ENCODE measurements around the gene C16orf46.
A peak's percentile ranks its signal among the peaks of the same experiment; 100 is the strongest.

The C16orf46 gene

GRCh38 chr16:81073560-81074330, 3.3 kb downstream of the C16orf46 start:
- no peak for DNase-seq

GRCh38 chr16:81071805-81072204, 5.2 kb downstream of the C16orf46 start:
- no peak for DNase-seq

- DNase-seq: no peak
Measured at GRCh38 chr16:81070979-81071378, 6.1 kb downstream of the C16orf46 start.

GRCh38 chr16:81069063-81069462, 8.0 kb downstream of the C16orf46 start:
- DNase-seq: no peak

GRCh38 chr16:81067166-81067565, 9.9 kb downstream of the C16orf46 start:
- no peak for DNase-seq

GRCh38 chr16:81066681-81067080, 10.4 kb downstream of the C16orf46 start:
- no peak for DNase-seq

- no peak for DNase-seq
Measured at GRCh38 chr16:81061871-81062608, 15.0 kb downstream of the C16orf46 start.

GRCh38 chr16:81061307-81061640, 15.8 kb downstream of the C16orf46 start:
- no peak for DNase-seq

- no peak for DNase-seq
Measured at GRCh38 chr16:81060576-81061306, 16.3 kb downstream of the C16orf46 start.

- no peak for DNase-seq
Measured at GRCh38 chr16:81053761-81054160, 23.3 kb downstream of the C16orf46 start.

GRCh38 chr16:81042821-81043220, 34.2 kb downstream of the C16orf46 start:
- no peak for DNase-seq

- no peak for DNase-seq
Measured at GRCh38 chr16:81041696-81042095, 35.3 kb downstream of the C16orf46 start.

- no peak for DNase-seq
Measured at GRCh38 chr16:81040842-81041241, 36.2 kb downstream of the C16orf46 start.

GRCh38 chr16:81040131-81040530, 36.9 kb downstream of the C16orf46 start:
- DNase-seq: no peak

GRCh38 chr16:81036751-81037350, 40.2 kb downstream of the C16orf46 start:
- peak; percentile 12 for DNase-seq

GRCh38 chr16:81035975-81036750, 40.9 kb downstream of the C16orf46 start:
- DNase-seq: peak; percentile 33

GRCh38 chr16:81035398-81035974, 41.6 kb downstream of the C16orf46 start, which contains the start of gene ATMIN:
TSS of gene ATMIN (plus strand) at chr16:81035842. CDS start at chr16:81035871, 29 bp downstream.
- DNase-seq: peak; percentile 91

- no peak for DNase-seq
Measured at GRCh38 chr16:81029930-81030604, 47.0 kb downstream of the C16orf46 start.

- DNase-seq: no peak
Measured at GRCh38 chr16:81026429-81026828, 50.6 kb downstream of the C16orf46 start.

GRCh38 chr16:81018496-81018895, 58.5 kb downstream of the C16orf46 start:
- no peak for DNase-seq

GRCh38 chr16:81014672-81015071, 62.4 kb downstream of the C16orf46 start:
- no peak for DNase-seq

Measured in NCI-H69 (cell line).